Mammary epithelial cell (primary cell): ENCODE measurements around the gene RBM20.

Experiments
- EZH2 ChIP-seq: IDR thresholded peaks from 2 replicates; pipeline ENCODE4 v1.6.1; 2012; ENCODE audit warnings: low read length, inconsistent platforms, borderline replicate concordance
- TF ChIP-seq, protein P1 (sequence below), 2 donors: IDR thresholded peaks in 1 of 2; conservative IDR thresholded peaks in 1 of 2; 2 replicates each; pipeline ENCODE4 v1.5.1; 2011 to 2012; ENCODE audit warnings: inconsistent platforms in 2 of 2, low read length in 2 of 2, mild to moderate bottlenecking in 2 of 2, control low read depth in 1 of 2, low read depth in 1 of 2; ENCODE audit not compliant: insufficient read depth in 1 of 2; ENCODE audit errors: extremely low read depth in 1 of 2

DNA sequence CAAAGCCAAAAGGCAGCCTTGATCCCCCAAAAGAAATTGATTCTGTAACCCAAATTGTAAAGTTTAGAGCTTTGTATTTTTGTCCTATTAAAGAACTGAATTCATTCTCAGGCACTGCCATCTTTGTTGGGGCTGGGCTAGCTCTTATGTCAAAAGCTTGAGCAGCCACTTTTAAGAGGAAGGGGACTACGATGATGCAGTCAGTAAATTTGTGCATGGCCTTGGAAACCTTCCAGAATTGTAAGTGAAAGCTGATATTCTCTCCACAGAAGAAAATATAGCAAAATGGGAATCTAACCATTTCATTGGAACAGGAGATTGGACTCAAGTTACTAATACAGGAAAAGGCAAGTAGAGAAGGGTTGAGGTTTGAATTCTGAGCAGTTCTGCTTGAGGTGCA, 50.1 kb downstream of the RBM20 start:
- TF ChIP-seq, protein P1, sequence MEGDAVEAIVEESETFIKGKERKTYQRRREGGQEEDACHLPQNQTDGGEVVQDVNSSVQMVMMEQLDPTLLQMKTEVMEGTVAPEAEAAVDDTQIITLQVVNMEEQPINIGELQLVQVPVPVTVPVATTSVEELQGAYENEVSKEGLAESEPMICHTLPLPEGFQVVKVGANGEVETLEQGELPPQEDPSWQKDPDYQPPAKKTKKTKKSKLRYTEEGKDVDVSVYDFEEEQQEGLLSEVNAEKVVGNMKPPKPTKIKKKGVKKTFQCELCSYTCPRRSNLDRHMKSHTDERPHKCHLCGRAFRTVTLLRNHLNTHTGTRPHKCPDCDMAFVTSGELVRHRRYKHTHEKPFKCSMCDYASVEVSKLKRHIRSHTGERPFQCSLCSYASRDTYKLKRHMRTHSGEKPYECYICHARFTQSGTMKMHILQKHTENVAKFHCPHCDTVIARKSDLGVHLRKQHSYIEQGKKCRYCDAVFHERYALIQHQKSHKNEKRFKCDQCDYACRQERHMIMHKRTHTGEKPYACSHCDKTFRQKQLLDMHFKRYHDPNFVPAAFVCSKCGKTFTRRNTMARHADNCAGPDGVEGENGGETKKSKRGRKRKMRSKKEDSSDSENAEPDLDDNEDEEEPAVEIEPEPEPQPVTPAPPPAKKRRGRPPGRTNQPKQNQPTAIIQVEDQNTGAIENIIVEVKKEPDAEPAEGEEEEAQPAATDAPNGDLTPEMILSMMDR (conservative IDR thresholded peaks at IDR 0.05 in 1 of 2, IDR thresholded peaks at IDR 0.05 in 1 of 2; ENCODE audit: extremely low read depth in 1 of 2, insufficient read depth in 1 of 2, low read depth in 1 of 2, low read length in 2 of 2), result no peak
- TF ChIP-seq EZH2, result no peak
